CD4-positive, alpha-beta T cell treated with Interleukin-4 for 1 hour (primary cell): ENCODE data around the gene GYS2.

Experiments used
- DNase-seq, 2 donors: peaks; one replicate each; pipeline ENCODE4 v3.0.0-alpha.2; 2020 to 2022

The GYS2 gene

GRCh38 chr12:21501258-21502163 is 103.1 kb downstream of the GYS2 start, which contains the start of the genes GOLT1B and RECQL:
Gene GOLT1B, plus strand, starts transcription at chr12:21501789. Its CDS starts 135 bp downstream, at chr12:21501924.
Gene RECQL, minus strand, starts transcription at chr12:21501635. Its CDS starts 2,065 bp downstream, at chr12:21499570.
- peak; percentile 94 to 97 for DNase-seq

DNA sequence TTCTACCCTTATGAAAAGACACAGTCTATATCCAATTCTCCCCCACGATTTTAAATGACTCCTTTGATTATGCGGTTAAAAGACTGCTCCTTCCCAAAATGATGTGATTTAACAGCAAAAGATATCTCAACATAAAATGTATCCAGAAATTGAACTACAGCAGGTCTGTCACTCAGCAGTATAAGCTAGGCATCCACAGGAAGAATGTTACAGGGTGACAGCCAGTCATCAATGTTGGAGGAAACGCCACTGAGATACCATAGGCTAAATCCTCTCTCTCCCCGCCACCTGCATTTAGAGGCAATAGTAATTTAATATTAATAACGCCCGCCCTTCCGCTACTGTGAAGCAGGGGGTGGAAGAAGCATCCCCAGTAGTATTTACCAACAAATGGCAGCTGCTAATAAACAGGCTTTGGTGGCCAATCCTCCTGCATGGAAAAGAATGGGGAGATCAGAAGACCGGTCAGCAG is 103.8 kb downstream of the GYS2 start:
- DNase-seq: no peak

DNA sequence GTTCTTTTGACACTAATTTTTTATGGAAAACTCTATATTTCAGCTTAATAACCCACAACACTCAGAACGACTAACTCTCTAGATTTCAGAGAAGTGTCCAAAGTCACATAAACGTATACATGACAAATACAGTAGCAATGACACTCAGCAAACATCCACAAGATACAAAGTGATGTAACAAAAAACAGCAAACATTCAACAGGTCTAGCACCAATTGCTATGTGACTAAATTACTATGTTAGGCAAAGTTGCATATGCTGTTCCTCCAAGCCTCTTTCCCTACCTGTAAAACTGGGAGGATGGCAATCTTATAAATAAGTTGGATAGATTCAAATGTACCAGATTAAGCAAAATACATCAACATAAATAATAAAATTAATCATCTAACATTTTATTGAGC is 104.9 kb downstream of the GYS2 start:
- no peak for DNase-seq
